GM13977 (cell line): ENCODE data around the gene ATP8A2.

Source experiments
- DNase-seq: peaks from one replicate; pipeline ENCODE4 v3.0.0; 2012; ENCODE audit warnings: low spot score
- in situ Hi-C: fragments of 300-500 bp; cut with MboI; formaldehyde crosslinking; loops from one replicate; pipeline ENCODE4 v1.12.0; 2022; ENCODE audit warnings: low sequenced_read_pairs, low pct_unique_long_range_greater_than_20kb, mixed read lengths, inconsistent platforms; ENCODE audit not compliant: unreplicated experiment
- TF ChIP-seq, protein P1 (sequence below): IDR thresholded peaks from 2 replicates; pipeline ENCODE4 v1.5.1; 2012; ENCODE audit warnings: mild to moderate bottlenecking, control low read depth; ENCODE audit not compliant: insufficient read depth; ENCODE audit errors: extremely low read depth, missing control alignments

Gene ATP8A2

DNA sequence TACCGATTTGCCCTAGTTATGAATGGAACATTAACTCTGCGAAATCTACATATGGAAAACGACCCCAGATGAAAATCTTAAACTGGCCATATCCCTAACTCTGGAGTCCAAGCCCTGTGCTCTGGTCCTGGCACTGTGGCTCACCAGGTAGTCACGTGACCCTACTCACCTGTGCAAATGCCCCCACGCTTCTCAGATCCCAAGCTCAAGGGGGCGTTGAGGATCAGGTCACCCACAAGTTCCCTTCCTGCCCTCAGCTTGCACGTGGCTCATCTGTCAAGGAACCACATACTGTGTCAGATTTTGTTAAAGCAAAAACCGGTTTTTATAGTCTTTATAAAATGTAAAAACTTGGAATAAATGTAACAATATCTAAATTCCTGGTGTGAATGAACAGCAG lies 356.0 kb downstream of the ATP8A2 start:
- no peak for DNase-seq
- in situ Hi-C loops: no loop called here
- TF ChIP-seq, protein P1, sequence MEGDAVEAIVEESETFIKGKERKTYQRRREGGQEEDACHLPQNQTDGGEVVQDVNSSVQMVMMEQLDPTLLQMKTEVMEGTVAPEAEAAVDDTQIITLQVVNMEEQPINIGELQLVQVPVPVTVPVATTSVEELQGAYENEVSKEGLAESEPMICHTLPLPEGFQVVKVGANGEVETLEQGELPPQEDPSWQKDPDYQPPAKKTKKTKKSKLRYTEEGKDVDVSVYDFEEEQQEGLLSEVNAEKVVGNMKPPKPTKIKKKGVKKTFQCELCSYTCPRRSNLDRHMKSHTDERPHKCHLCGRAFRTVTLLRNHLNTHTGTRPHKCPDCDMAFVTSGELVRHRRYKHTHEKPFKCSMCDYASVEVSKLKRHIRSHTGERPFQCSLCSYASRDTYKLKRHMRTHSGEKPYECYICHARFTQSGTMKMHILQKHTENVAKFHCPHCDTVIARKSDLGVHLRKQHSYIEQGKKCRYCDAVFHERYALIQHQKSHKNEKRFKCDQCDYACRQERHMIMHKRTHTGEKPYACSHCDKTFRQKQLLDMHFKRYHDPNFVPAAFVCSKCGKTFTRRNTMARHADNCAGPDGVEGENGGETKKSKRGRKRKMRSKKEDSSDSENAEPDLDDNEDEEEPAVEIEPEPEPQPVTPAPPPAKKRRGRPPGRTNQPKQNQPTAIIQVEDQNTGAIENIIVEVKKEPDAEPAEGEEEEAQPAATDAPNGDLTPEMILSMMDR: no peak

DNA sequence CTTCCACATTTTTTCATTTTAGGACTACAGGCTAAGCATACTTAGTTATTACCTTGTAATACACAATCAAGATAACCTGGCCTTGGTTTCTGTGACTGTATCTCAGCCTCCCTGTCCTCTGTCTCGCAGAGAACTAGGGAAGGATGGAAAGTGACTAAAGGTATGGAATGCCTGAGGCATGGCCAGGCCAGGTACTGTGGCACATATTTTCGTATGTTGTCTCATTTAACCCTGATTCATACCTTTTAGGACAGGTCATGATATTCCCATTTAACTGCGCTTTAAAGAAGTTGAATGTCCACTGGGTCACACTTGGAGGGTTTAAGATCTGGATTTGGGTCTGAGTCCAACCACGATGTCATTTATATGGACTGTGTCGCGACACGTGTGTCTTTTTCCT lies 357.4 kb downstream of the ATP8A2 start:
- in situ Hi-C loops: no loop called here
- DNase-seq: no peak
- TF ChIP-seq, protein P1: no peak

DNA sequence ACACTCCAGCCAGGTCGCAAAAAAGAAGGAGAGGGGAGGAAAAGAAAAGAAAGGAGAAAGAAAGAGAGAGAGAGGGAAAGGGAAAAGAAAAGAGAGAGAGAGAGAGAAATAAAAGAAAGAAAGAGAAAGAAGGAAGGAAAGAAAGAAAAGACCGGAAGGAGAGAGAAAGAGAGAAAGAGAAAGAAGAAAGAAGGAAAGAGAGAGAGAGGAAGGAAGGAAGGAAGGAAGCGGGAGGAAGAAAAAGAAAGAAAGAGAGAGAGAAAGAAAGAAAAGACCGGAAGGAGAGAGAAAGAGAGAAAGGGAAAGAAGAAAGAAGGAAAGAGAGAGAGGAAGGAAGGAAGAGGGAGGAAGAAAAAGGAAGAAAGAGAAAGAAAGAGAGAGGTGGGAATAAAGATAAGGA lies 359.3 kb downstream of the ATP8A2 start:
- no peak for DNase-seq
- TF ChIP-seq, protein P1: no peak
- in situ Hi-C loops: no loop called here

DNA sequence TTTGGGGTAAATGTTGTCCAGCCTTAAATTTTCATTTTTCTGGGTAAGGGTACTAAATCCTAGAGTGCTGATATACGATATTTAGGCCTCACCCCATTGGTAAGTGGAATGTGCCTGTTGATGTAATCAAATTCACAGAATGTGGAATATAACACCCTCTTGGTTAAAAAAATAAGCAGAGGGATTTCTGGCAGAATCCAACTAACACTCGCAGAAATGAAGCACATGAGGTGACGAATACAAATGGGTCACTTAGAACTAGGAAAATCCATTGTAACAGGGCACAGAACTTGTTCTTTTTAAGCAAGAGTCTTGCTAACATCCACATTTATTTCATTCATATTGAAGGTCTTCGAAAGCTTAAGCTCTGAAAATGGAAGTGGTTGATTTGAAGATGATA lies 359.8 kb downstream of the ATP8A2 start:
- TF ChIP-seq, protein P1: no peak
- no peak for DNase-seq
- in situ Hi-C loops: no loop called here

DNA sequence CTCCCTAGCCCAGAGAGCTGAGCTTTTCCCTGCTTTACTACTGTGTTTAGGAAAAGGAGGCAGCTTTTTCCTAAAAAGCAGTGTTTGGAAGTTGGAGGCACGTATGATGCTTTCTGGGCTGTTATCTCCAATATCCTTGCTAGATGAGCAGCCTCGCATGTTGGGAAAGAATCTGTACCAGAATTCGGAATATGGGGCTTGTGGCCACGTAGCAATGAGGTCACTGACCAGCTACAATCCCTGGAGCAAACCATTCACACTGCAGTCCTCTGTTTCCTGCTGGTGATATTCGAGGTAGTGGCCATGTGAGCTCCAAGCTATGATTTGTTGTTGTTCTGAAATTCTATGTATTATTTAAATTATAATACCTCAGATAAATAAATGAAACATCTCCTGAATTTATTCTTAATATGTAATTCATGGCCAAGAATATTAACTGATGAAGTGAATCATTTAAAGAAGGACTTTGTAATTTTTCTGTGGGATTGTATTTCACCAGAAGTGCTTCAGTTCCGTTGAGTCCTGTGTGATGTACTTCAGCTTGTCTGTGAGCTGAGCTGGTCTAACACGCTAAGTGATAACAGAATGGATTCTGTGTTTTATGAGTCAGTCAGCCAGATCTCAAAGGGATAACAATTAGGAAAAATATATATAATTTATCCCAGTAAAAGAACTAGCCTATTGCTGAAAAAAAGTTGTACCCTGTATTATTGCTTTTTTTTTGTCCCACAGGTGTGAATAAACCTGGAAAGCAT lies 360.5 kb downstream of the ATP8A2 start:
- no peak for DNase-seq
- in situ Hi-C loops: no loop called here
- TF ChIP-seq, protein P1: no peak

DNA sequence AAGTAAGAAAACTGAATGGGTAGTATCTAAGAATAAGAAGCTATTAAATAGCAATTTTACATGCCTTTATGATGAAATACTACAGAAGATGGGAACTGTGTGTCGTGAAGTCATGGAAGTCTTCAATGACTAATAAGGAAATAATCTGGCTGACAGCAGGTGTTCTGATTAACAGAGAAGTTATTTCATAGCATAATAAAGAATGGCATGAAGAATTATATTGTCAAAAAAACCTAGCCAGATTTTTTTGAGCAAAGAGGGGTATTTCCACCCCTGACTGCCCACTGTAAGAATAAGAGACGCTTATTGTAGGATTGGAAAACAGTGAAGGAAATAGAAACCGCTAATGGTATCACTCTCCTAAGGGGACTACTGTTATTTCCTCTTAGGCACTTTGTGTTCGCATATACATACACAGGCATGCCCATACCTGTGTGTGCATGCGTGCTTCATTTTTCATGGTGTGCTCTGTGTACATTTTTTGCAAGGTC lies 361.3 kb downstream of the ATP8A2 start:
- in situ Hi-C loops: no loop called here
- no peak for DNase-seq
- TF ChIP-seq, protein P1: no peak
